ENCODE results near the gene CC2D1A.
"Not testable (repeated sequence)": the region's sequence is repeated elsewhere in the genome, so short reads cannot be mapped to it uniquely, and the experiment has no call there.

CC2D1A gene

GRCh38 chr19:13962699-13963602 is 57.0 kb downstream of the CC2D1A start:
- DNase-seq (ENCODE audit: low spot score): no peak

GRCh38 chr19:13963603-13964105 is 57.7 kb downstream of the CC2D1A start:
- DNase-seq (ENCODE audit: low spot score): no peak

GRCh38 chr19:13964776-13965175 is 58.8 kb downstream of the CC2D1A start:
- no peak for DNase-seq (ENCODE audit: low spot score)

GRCh38 chr19:13965377-13965896 is 59.4 kb downstream of the CC2D1A start:
- DNase-seq (ENCODE audit: low spot score): no peak

- no peak for DNase-seq (ENCODE audit: low spot score)
Measured at GRCh38 chr19:13965926-13966683, 60.1 kb downstream of the CC2D1A start.

GRCh38 chr19:13966684-13967128 is 60.7 kb downstream of the CC2D1A start:
- no peak for DNase-seq (ENCODE audit: low spot score)

- not testable (repeated sequence) for DNase-seq (ENCODE audit: low spot score)
Measured at GRCh38 chr19:13967206-13967605, 61.2 kb downstream of the CC2D1A start.

- DNase-seq (ENCODE audit: low spot score): no peak
Measured at GRCh38 chr19:13968383-13968935, 62.5 kb downstream of the CC2D1A start.

GRCh38 chr19:13968999-13969398 is 63.0 kb downstream of the CC2D1A start:
- DNase-seq (ENCODE audit: low spot score): no peak

- DNase-seq (ENCODE audit: low spot score): no peak
Measured at GRCh38 chr19:13969897-13970296, 63.9 kb downstream of the CC2D1A start.

GRCh38 chr19:13971868-13972267 is 65.9 kb downstream of the CC2D1A start:
- not testable (repeated sequence) for DNase-seq (ENCODE audit: low spot score)

GRCh38 chr19:13972368-13973155 is 66.6 kb downstream of the CC2D1A start:
- no peak for DNase-seq (ENCODE audit: low spot score)

GRCh38 chr19:13973479-13973878 is 67.5 kb downstream of the CC2D1A start:
- not testable (repeated sequence) for DNase-seq (ENCODE audit: low spot score)

GRCh38 chr19:13974073-13974472 is 68.1 kb downstream of the CC2D1A start:
- peak; percentile 68 for DNase-seq (ENCODE audit: low spot score)

GRCh38 chr19:13975870-13976269 is 69.9 kb downstream of the CC2D1A start:
- no peak for DNase-seq (ENCODE audit: low spot score)

GRCh38 chr19:13976446-13976845 is 70.4 kb downstream of the CC2D1A start:
- DNase-seq (ENCODE audit: low spot score): no peak

- no peak for DNase-seq (ENCODE audit: low spot score)
Measured at GRCh38 chr19:13977803-13978202, 71.8 kb downstream of the CC2D1A start.

GRCh38 chr19:13978351-13979243 is 72.6 kb downstream of the CC2D1A start:
- peak; percentile 18 for DNase-seq (ENCODE audit: low spot score)

- DNase-seq (ENCODE audit: low spot score): no peak
Measured at GRCh38 chr19:13979244-13979615, 73.2 kb downstream of the CC2D1A start.

GRCh38 chr19:13979686-13980085 is 73.7 kb downstream of the CC2D1A start:
- no peak for DNase-seq (ENCODE audit: low spot score)
